B cell (primary cell): ENCODE data around the gene PTPRS. TPM values are rescaled to one million over a fixed set of nuclear protein-coding genes. Genes with fewer than 3 reads are reported as not detected.

Source experiments
- ATAC-seq: fragments of 200-7000 bp; cut with Tn5 transposase; one replicate; pipeline ENCODE4 v1.10.0; 2021; ENCODE audit warnings: low read depth, mild to moderate bottlenecking, moderate number of reproducible peaks, moderate library complexity
- CTCF ChIA-PET: fragments of 350-600 bp; sonication (Branson Sonifier 250); formaldehyde crosslinking; loops from one replicate; lab custom pipeline; 2021; ENCODE audit warnings: antibody characterized with exemption, inconsistent platforms; lab: Charles Lee
- POLR2A ChIA-PET: fragments of 350-600 bp; sonication (Branson Sonifier 250); formaldehyde crosslinking; loops from one replicate; lab custom pipeline; 2021; ENCODE audit warnings: antibody characterized with exemption; lab: Charles Lee
- DNase-seq: peaks from one replicate; pipeline ENCODE4 v3.0.0; 2013
- H2AFZ ChIP-seq: 2 replicates; pipeline ENCODE4 v1.6.1; 2012; ENCODE audit warnings: mild to moderate bottlenecking, low read depth, low read length; ENCODE audit not compliant: insufficient read depth, poor library complexity, severe bottlenecking
- H3K27ac ChIP-seq, 2 donors: 1 replicate in 1 of 2; 2 replicates in 1 of 2; pipeline ENCODE4 v1.5.1; 2012 to 2013; ENCODE audit warnings: low read length in 2 of 2, mild to moderate bottlenecking in 2 of 2, moderate library complexity in 1 of 2
- H3K27me3 ChIP-seq, 4 experiments: fragments of 200-600 bp in 1 of 4; sonication (generic) in 1 of 4; replicated peaks in 1 of 4; 1 replicate in 2 of 4; 2 replicates in 2 of 4; pipeline versions ENCODE4 v1.6.1 to v1.7.0; 2013 to 2016; ENCODE audit warnings: low read length in 3 of 4, mild to moderate bottlenecking in 2 of 4, mixed read lengths in 1 of 4, moderate library complexity in 1 of 4; ENCODE audit not compliant: insufficient read depth in 4 of 4, control insufficient read depth in 3 of 4; ENCODE audit errors: control extremely low read depth in 1 of 4
- H3K36me3 ChIP-seq, 2 experiments: replicated peaks in 1 of 2; 1 replicate in 1 of 2; 2 replicates in 1 of 2; pipeline versions ENCODE4 v1.6.1 to v1.7.1; 2013; ENCODE audit warnings: low read length in 1 of 2; ENCODE audit not compliant: insufficient read depth in 2 of 2, control insufficient read depth in 1 of 2; ENCODE audit errors: control extremely low read depth in 1 of 2, extremely low read depth in 1 of 2
- H3K4me1 ChIP-seq, 2 donors: fragments of 200-600 bp in 1 of 2; sonication (generic) in 1 of 2; 1 replicate in 1 of 2; 2 replicates in 1 of 2; pipeline versions ENCODE4 v1.5.1 to v1.6.1; 2013 to 2017; ENCODE audit warnings: low read length in 2 of 2; ENCODE audit not compliant: control insufficient read depth in 2 of 2, insufficient read depth in 2 of 2
- H3K4me2 ChIP-seq: replicated peaks from 2 replicates; pipeline ENCODE3; 2012; ENCODE audit warnings: mild to moderate bottlenecking, low read depth, low read length; ENCODE audit not compliant: poor library complexity, severe bottlenecking
- H3K4me3 ChIP-seq, 5 experiments: fragments of 200-600 bp in 1 of 5; sonication (generic) in 1 of 5; 1 replicate in 3 of 5; 2 replicates in 2 of 5; pipeline versions ENCODE4 v1.5.1 to v1.7.0; 2011 to 2016; ENCODE audit warnings: low read length in 4 of 5, mild to moderate bottlenecking in 4 of 5, low read depth in 2 of 5, control low read depth in 1 of 5, moderate library complexity in 1 of 5; ENCODE audit not compliant: insufficient read depth in 1 of 5; ENCODE audit errors: control extremely low read depth in 1 of 5, extremely low read depth in 1 of 5
- H3K79me2 ChIP-seq: fragments of 200-600 bp; sonication (generic); one replicate; pipeline ENCODE4 v1.6.0; 2016; ENCODE audit warnings: low read length; ENCODE audit not compliant: control insufficient read depth, insufficient read depth
- H3K9ac ChIP-seq: fragments of 200-600 bp; sonication (generic); 2 replicates; pipeline ENCODE4 v1.6.1; 2017; ENCODE audit warnings: mild to moderate bottlenecking, low read length, moderate library complexity
- H3K9me3 ChIP-seq, 3 donors: one replicate each; pipeline versions ENCODE4 v1.6.1 to v1.7.1; 2013; ENCODE audit warnings: low read length in 2 of 3; ENCODE audit not compliant: control insufficient read depth in 2 of 3, insufficient read depth in 1 of 3; ENCODE audit errors: control extremely low read depth in 1 of 3
- H4K20me1 ChIP-seq: 2 replicates; pipeline ENCODE4 v1.6.0; 2012; ENCODE audit warnings: mild to moderate bottlenecking, low read length; ENCODE audit not compliant: insufficient read depth, control insufficient read depth, poor library complexity, severe bottlenecking
- H3K27ac Mint-ChIP-seq: one replicate; pipeline ENCODE4 v1.8.0; 2021; ENCODE audit warnings: mixed read lengths
- H3K27me3 Mint-ChIP-seq: one replicate; pipeline ENCODE4 v1.8.0; 2021; ENCODE audit warnings: mixed read lengths
- H3K4me1 Mint-ChIP-seq: one replicate; pipeline ENCODE4 v1.8.0; 2021; ENCODE audit warnings: mixed read lengths
- H3K4me3 Mint-ChIP-seq: one replicate; pipeline ENCODE4 v1.8.0; 2021; ENCODE audit warnings: mixed read lengths
- H3K9me3 Mint-ChIP-seq: one replicate; pipeline ENCODE4 v1.8.0; 2022; ENCODE audit warnings: mixed read lengths; ENCODE audit not compliant: insufficient read depth
- CTCF ChIP-seq: fragments of 200-600 bp; IDR thresholded peaks from one replicate; pipeline ENCODE4 v1.8.0; 2022; ENCODE audit warnings: antibody characterized with exemption, mild to moderate bottlenecking
- EZH2 ChIP-seq: IDR thresholded peaks from 2 replicates; pipeline ENCODE4 v1.6.1; 2012; ENCODE audit warnings: borderline replicate concordance, low read depth, mild to moderate bottlenecking, moderate library complexity, low read length; ENCODE audit not compliant: insufficient read depth, poor library complexity, severe bottlenecking
- WGBS: methylation state at CpG from one replicate; pipeline ENCODE4 v1.1.5; 2013; ENCODE audit warnings: missing lambda C conversion rate; ENCODE audit not compliant: insufficient coverage; 5-methylcytosine and 5-hydroxymethylcytosine counted together
- intact Hi-C: fragments of 100-400 bp; cut with micrococcal nuclease; formaldehyde crosslinking; loops from one replicate; pipeline ENCODE4 v1.10.0; 2022
- polyA plus RNA-seq: library from polyadenylated mRNA; depleted of rRNA; stranded (reverse); fragments of >200 nt; gene quantifications from 2 replicates; pipeline ENCODE4 v1.2.3, GENCODE V29; 2012
- total RNA-seq, 2 donors: library from RNA; stranded (reverse); fragments of 120-200 nt in 1 of 2; gene quantifications; 1 replicate in 1 of 2; 2 replicates in 1 of 2; pipeline versions ENCODE4 v1.2.3 to v1.2.4, GENCODE V29; 2013 to 2022

PTPRS gene
- total and polyA plus RNA-seq, 2 donors (not counting 1 experiment from before 2014, with no cell fraction given), result 6.5 to 10.0 TPM

- Histone ChIP-seq H3K27ac (no peak overlapping the region), H4K20me1 (no peaks in the 10 kb centered on the region), H2AFZ (no peak overlapping the region), H3K9ac (no peak overlapping the region), H3K4me3 (no peak overlapping the region), H3K36me3 (no peaks in the 10 kb centered on the region), H3K4me1 (peaks cover 3 to 9% of the 10 kb centered on the region in 2 donors), H3K79me2 (no peaks in the 10 kb centered on the region), H3K9me3 (peaks cover 0 to 20% (median 0%) of the 10 kb centered on the region in 3 donors), H3K4me2 (no peak overlapping the region), H3K27me3 (no peaks in the 10 kb centered on the region)
- H3K4me3 Mint-ChIP-seq, result no peak overlapping the region
- H3K9me3 Mint-ChIP-seq, result no peaks in the 10 kb centered on the region
- intact Hi-C loops, result no loop called here
- 74% methylated on average over 17 of the region's 17 CpGs for WGBS
- ATAC-seq (no peak), DNase-seq (no peak)
- ChIA-PET CTCF (interaction anchor here (1.0 kb wide), 1 partner anchor 11 kb away, joined by 3 read pairs; no protein-coding TSS in a partner anchor), POLR2A (no interaction called here)
- H3K27me3 Mint-ChIP-seq, result peaks cover 8% of the 10 kb centered on the region
- H3K4me1 Mint-ChIP-seq, result peaks cover 12% of the 10 kb centered on the region
- no peak for TF ChIP-seq CTCF
- TF ChIP-seq EZH2, result no peak
- no peak overlapping the region for H3K27ac Mint-ChIP-seq
Measured at GRCh38 chr19:5309438-5310204, 31.0 kb downstream of the PTPRS start.
